ENCODE results near the gene ZNF646.

GRCh38 chr16:31071861-31072260, 2.4 kb upstream of the ZNF646 start:
- TF ChIP-seq CTCF (IDR thresholded peaks at IDR 0.05; ENCODE audit: poor library complexity) (no peak), EZH2phosphoT487 (IDR thresholded peaks at IDR 0.05; ENCODE audit: low read depth, severe bottlenecking, unreplicated experiment) (no peak)
